ENCODE data around the gene KATNA1. TPM values are rescaled to one million over a fixed set of nuclear protein-coding genes. Genes with fewer than 3 reads are reported as not detected.

Gene KATNA1
- total and polyA plus RNA-seq, 9 of the 15 experiments (the other 6 are each of a cell fraction or from before 2014, with no cell fraction given), result 22.5 to 76.9 (median 45.0) TPM

DNA sequence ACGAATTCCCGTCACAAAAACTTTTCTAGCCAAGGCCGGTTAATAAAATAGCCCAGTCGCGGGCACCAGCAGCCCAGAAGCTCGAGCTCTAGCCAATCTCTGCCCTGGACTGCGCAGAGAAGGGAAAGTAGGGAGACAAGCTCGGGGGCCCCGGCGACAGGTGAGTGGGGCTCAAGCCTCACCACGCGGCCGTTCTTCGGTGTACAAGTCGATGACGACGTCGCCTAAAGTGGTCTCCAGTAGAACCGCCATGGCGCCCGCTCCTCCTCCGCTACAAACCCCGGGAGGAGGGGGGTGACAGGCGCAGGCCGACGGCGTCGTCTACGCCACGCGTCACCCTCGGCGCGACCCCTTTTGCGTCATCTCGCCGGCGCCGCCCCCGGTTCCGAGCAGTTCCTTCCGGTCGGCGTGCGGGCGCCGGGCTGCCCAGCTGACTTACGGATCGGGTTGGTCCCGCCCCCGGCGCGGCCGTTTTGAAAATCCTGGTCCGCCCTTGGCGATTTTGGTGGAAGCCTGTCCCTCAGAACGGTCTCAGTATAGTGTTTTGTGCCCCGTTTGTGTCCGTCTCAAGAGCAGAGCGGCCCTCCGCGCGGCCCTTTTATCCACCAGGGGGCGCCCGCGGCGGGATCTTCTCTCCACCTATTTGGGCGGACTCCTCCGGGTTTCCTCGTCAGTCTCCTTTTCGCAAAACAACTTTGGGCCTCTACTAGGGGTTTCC lies 102.6 kb downstream of the KATNA1 start, which contains the start of gene PPIL4 (continued):
- peak; percentile 93 for TF ChIP-seq EGR1 (conservative IDR thresholded peaks at IDR 0.05)
- TF ChIP-seq ZNF444 (CRISPR knock-in tag; IDR thresholded peaks at IDR 0.05), result no peak
- no peak for TF ChIP-seq SAFB (IDR thresholded peaks at IDR 0.05; ENCODE audit: borderline replicate concordance, low read depth, low read length)
- TF ChIP-seq BACH1 (tag; IDR thresholded peaks at IDR 0.05), result no peak
- 0 out of 2 replicates have a peak, but pooled peaks have one; percentile 15 for TF ChIP-seq ZNF354B (CRISPR knock-in tag; IDR thresholded peaks at IDR 0.05)
- no peak for TF ChIP-seq SAFB2 (IDR thresholded peaks at IDR 0.05; ENCODE audit: borderline replicate concordance, low read depth, low read length, severe bottlenecking)
- no peak for TF ChIP-seq ASH1L (IDR thresholded peaks at IDR 0.05; ENCODE audit: borderline replicate concordance, low read depth, partially characterized antibody)
- no peak for TF ChIP-seq ZNF232 (CRISPR knock-in tag; IDR thresholded peaks at IDR 0.05)
- TF ChIP-seq MIER1 (IDR thresholded peaks at IDR 0.05; ENCODE audit: low read depth), result no peak
- TF ChIP-seq TEAD4 (IDR thresholded peaks at IDR 0.05; ENCODE audit: low read length), result no peak
- no peak for TF ChIP-seq TEAD4 (CRISPR knock-in tag; IDR thresholded peaks at IDR 0.05; ENCODE audit: borderline replicate concordance)
- TF ChIP-seq, protein P1, sequence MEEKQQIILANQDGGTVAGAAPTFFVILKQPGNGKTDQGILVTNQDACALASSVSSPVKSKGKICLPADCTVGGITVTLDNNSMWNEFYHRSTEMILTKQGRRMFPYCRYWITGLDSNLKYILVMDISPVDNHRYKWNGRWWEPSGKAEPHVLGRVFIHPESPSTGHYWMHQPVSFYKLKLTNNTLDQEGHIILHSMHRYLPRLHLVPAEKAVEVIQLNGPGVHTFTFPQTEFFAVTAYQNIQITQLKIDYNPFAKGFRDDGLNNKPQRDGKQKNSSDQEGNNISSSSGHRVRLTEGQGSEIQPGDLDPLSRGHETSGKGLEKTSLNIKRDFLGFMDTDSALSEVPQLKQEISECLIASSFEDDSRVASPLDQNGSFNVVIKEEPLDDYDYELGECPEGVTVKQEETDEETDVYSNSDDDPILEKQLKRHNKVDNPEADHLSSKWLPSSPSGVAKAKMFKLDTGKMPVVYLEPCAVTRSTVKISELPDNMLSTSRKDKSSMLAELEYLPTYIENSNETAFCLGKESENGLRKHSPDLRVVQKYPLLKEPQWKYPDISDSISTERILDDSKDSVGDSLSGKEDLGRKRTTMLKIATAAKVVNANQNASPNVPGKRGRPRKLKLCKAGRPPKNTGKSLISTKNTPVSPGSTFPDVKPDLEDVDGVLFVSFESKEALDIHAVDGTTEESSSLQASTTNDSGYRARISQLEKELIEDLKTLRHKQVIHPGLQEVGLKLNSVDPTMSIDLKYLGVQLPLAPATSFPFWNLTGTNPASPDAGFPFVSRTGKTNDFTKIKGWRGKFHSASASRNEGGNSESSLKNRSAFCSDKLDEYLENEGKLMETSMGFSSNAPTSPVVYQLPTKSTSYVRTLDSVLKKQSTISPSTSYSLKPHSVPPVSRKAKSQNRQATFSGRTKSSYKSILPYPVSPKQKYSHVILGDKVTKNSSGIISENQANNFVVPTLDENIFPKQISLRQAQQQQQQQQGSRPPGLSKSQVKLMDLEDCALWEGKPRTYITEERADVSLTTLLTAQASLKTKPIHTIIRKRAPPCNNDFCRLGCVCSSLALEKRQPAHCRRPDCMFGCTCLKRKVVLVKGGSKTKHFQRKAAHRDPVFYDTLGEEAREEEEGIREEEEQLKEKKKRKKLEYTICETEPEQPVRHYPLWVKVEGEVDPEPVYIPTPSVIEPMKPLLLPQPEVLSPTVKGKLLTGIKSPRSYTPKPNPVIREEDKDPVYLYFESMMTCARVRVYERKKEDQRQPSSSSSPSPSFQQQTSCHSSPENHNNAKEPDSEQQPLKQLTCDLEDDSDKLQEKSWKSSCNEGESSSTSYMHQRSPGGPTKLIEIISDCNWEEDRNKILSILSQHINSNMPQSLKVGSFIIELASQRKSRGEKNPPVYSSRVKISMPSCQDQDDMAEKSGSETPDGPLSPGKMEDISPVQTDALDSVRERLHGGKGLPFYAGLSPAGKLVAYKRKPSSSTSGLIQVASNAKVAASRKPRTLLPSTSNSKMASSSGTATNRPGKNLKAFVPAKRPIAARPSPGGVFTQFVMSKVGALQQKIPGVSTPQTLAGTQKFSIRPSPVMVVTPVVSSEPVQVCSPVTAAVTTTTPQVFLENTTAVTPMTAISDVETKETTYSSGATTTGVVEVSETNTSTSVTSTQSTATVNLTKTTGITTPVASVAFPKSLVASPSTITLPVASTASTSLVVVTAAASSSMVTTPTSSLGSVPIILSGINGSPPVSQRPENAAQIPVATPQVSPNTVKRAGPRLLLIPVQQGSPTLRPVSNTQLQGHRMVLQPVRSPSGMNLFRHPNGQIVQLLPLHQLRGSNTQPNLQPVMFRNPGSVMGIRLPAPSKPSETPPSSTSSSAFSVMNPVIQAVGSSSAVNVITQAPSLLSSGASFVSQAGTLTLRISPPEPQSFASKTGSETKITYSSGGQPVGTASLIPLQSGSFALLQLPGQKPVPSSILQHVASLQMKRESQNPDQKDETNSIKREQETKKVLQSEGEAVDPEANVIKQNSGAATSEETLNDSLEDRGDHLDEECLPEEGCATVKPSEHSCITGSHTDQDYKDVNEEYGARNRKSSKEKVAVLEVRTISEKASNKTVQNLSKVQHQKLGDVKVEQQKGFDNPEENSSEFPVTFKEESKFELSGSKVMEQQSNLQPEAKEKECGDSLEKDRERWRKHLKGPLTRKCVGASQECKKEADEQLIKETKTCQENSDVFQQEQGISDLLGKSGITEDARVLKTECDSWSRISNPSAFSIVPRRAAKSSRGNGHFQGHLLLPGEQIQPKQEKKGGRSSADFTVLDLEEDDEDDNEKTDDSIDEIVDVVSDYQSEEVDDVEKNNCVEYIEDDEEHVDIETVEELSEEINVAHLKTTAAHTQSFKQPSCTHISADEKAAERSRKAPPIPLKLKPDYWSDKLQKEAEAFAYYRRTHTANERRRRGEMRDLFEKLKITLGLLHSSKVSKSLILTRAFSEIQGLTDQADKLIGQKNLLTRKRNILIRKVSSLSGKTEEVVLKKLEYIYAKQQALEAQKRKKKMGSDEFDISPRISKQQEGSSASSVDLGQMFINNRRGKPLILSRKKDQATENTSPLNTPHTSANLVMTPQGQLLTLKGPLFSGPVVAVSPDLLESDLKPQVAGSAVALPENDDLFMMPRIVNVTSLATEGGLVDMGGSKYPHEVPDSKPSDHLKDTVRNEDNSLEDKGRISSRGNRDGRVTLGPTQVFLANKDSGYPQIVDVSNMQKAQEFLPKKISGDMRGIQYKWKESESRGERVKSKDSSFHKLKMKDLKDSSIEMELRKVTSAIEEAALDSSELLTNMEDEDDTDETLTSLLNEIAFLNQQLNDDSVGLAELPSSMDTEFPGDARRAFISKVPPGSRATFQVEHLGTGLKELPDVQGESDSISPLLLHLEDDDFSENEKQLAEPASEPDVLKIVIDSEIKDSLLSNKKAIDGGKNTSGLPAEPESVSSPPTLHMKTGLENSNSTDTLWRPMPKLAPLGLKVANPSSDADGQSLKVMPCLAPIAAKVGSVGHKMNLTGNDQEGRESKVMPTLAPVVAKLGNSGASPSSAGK (IDR thresholded peaks at IDR 0.05), result peak; percentile 62; the same call in 1 of the 2 replicates
- TF ChIP-seq CHD1 (IDR thresholded peaks at IDR 0.05; ENCODE audit: low read length), result no peak
- peak; percentile 88 for TF ChIP-seq SUPT5H (IDR thresholded peaks at IDR 0.05)
- no peak for TF ChIP-seq ZNF263 (CRISPR knock-in tag; IDR thresholded peaks at IDR 0.05; ENCODE audit: borderline replicate concordance)
- peak; percentile 79 for TF ChIP-seq HNRNPK (IDR thresholded peaks at IDR 0.05; ENCODE audit: low read depth, low read length, poor library complexity, severe bottlenecking)
- no peak for TF ChIP-seq EWSR1 (IDR thresholded peaks at IDR 0.05; ENCODE audit: borderline replicate concordance, low read depth, partially characterized antibody)
- no peak for TF ChIP-seq CBFA2T2 (conservative IDR thresholded peaks at IDR 0.05)
